ENCODE results near the gene PEAK1.
A peak's percentile ranks its signal among the peaks of the same experiment; 100 is the strongest.

The PEAK1 gene

DNA sequence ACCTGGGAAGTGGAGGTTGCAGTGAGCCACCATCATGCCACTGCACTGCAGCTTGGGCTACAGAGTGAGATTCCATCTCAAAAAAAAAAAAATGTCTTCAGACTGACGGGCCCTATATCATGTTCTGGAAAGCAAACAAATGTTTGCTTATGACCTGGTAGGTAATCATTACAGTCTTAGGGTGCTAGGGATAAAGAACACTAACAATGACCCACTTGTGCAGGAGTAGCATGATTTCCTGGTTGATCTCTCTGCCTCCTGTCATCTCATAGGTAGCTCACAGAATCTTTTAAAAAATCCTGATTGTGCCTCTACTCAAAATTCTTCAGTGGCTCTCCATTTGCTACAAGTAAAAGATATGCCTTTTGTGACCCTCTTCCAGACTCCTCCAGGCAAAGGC lies 274.5 kb downstream of the PEAK1 start:
- DNase-seq (ENCODE audit: low read depth): no peak
- H3K4me3 ChIP-seq (ENCODE audit: low read length): no peak overlapping the region
- TF ChIP-seq CTCF (IDR thresholded peaks at IDR 0.05; ENCODE audit: insufficient read depth, low read depth, low read length, missing control alignments): no peak

- peak; percentile 13 for DNase-seq (ENCODE audit: low read depth)
- no peak overlapping the region for H3K4me3 ChIP-seq (ENCODE audit: low read length)
- TF ChIP-seq CTCF (IDR thresholded peaks at IDR 0.05; ENCODE audit: insufficient read depth, low read depth, low read length, missing control alignments): no peak
Observed at GRCh38 chr15:77144492-77145070, 275.3 kb downstream of the PEAK1 start.

DNA sequence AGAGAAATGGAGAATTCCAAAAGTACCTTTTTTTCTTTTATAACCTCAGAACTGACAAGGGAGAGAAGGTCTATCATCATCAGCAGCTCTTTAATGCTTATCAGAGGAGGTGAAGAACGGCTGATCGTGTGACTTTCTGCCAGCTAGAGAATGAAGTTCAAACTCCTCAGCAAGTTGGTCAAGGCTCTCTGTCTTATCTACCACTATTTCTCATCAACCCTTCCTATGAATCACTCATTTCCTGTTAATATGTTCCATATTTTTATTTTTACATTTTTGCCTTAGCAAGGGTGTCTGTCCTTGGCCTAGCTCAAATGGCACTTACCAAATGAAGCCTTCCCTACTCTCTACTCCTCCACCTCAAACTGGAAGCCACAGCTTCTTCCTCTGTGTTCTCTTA lies 275.9 kb downstream of the PEAK1 start:
- no peak overlapping the region for H3K4me3 ChIP-seq (ENCODE audit: low read length)
- peak; percentile 4 for DNase-seq (ENCODE audit: low read depth)
- TF ChIP-seq CTCF (IDR thresholded peaks at IDR 0.05; ENCODE audit: insufficient read depth, low read depth, low read length, missing control alignments): no peak

DNA sequence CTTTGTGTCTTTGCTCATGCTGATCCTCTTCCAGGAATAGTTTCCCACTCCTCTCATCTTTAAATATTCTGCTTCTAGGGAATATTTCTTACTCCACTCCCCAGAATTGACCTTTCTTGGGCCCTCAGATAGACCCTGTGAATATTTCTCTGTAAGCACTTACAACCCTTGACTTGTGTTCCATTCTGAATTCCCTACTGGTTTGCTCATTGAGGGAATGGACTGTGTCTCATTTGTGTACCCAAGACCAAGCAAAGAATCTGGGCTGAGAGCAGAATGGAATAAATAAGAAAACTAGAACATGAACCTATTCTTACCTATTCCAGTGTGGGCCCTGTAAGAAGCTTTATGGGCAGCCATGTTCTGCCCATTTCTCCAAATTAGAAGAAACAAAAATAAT lies 276.3 kb downstream of the PEAK1 start:
- no peak for TF ChIP-seq CTCF (IDR thresholded peaks at IDR 0.05; ENCODE audit: insufficient read depth, low read depth, low read length, missing control alignments)
- no peak for DNase-seq (ENCODE audit: low read depth)
- H3K4me3 ChIP-seq (ENCODE audit: low read length): no peak overlapping the region

- DNase-seq (ENCODE audit: low read depth): no peak
- TF ChIP-seq CTCF (IDR thresholded peaks at IDR 0.05; ENCODE audit: insufficient read depth, low read depth, low read length, missing control alignments): no peak
- no peak overlapping the region for H3K4me3 ChIP-seq (ENCODE audit: low read length)
Observed at GRCh38 chr15:77143191-77143590, 276.7 kb downstream of the PEAK1 start.

GRCh38 chr15:77140220-77140619 lies 279.7 kb downstream of the PEAK1 start:
- H3K4me3 ChIP-seq (ENCODE audit: low read length): no peak overlapping the region
- no peak for DNase-seq (ENCODE audit: low read depth)
- TF ChIP-seq CTCF (IDR thresholded peaks at IDR 0.05; ENCODE audit: insufficient read depth, low read depth, low read length, missing control alignments): no peak

- H3K4me3 ChIP-seq (ENCODE audit: low read length): no peak overlapping the region
- no peak for DNase-seq (ENCODE audit: low read depth)
- no peak for TF ChIP-seq CTCF (IDR thresholded peaks at IDR 0.05; ENCODE audit: insufficient read depth, low read depth, low read length, missing control alignments)
Observed at GRCh38 chr15:77139312-77139711, 280.6 kb downstream of the PEAK1 start.

Data from epithelial cell of esophagus (primary cell).